Diencephalon (tissue), 1 donor: Measurements from ENCODE around the gene UBE2G2. TPM values are rescaled to one million over a fixed set of nuclear protein-coding genes. Genes with fewer than 3 reads are reported as not detected.

Experiments
- total RNA-seq: library from RNA; depleted of rRNA; stranded (reverse); fragments of >200 nt; gene quantifications from one replicate; pipeline ENCODE4 v1.2.3, GENCODE V29; 2014

The UBE2G2 gene
- total RNA-seq = 74.0 TPM

GRCh38 chr21:44801468-44802395, at the start of gene UBE2G2:
TSS of gene UBE2G2 (minus strand) at chr21:44801820. CDS start at chr21:44801748, 72 bp downstream.

GRCh38 chr21:44817914-44818639, 16.5 kb upstream of the UBE2G2 start, which contains the start of gene SUMO3:
TSS of gene SUMO3 (minus strand) at chr21:44818062. CDS start at chr21:44817968, 94 bp downstream.

Other genes starting within 250 kb of the UBE2G2 start
- gene KRTAP10-3, start 243.0 kb downstream of the UBE2G2 start, total RNA-seq = not detected
- not detected for gene KRTAP10-4, start 228.1 kb downstream of the UBE2G2 start, total RNA-seq
- not detected for gene KRTAP10-5, start 221.2 kb downstream of the UBE2G2 start, total RNA-seq
- not detected for gene KRTAP10-6, start 209.3 kb downstream of the UBE2G2 start, total RNA-seq
- not detected for gene KRTAP10-7, start 201.2 kb downstream of the UBE2G2 start, total RNA-seq
- gene KRTAP10-8, start 189.7 kb downstream of the UBE2G2 start, total RNA-seq = not detected
- not detected for gene KRTAP10-9, start 174.7 kb downstream of the UBE2G2 start, total RNA-seq
- gene KRTAP10-10, start 164.5 kb downstream of the UBE2G2 start, total RNA-seq = not detected
- not detected for gene KRTAP10-11, start 155.4 kb downstream of the UBE2G2 start, total RNA-seq
- gene KRTAP12-4, start 147.2 kb downstream of the UBE2G2 start, total RNA-seq = not detected
- gene KRTAP12-3, start 143.9 kb downstream of the UBE2G2 start, total RNA-seq = not detected
- not detected for gene KRTAP12-2, start 134.9 kb downstream of the UBE2G2 start, total RNA-seq
- gene KRTAP12-1, start 119.7 kb downstream of the UBE2G2 start, total RNA-seq = not detected
- not detected for gene KRTAP10-12, start 104.6 kb downstream of the UBE2G2 start, total RNA-seq
- 0.23 TPM for gene TSPEAR, start 90.2 kb downstream of the UBE2G2 start, total RNA-seq
- gene SUMO3, start 16.2 kb upstream of the UBE2G2 start, total RNA-seq = 109 TPM
- gene PTTG1IP, start 71.9 kb upstream of the UBE2G2 start, total RNA-seq = 117 TPM
- gene ITGB2, start 119.1 kb upstream of the UBE2G2 start, total RNA-seq = 15.0 TPM
- 11.3 TPM for gene SLX9, start 138.2 kb upstream of the UBE2G2 start, total RNA-seq